HepG2 (cell line): Measurements from ENCODE around the gene MYH7B. TPM values are rescaled to one million over a fixed set of nuclear protein-coding genes. Genes with fewer than 3 reads are reported as not detected.

Source experiments
- ATAC-seq: fragments of 200-7000 bp; cut with Tn5 transposase; 3 replicates; pipeline ENCODE4 v1.9.1; 2020; ENCODE audit warnings: mild to moderate bottlenecking, moderate library complexity
- BruUV-seq: library from RNA; stranded (reverse); fragments of 400-500 nt; replicated peaks from 2 replicates; lab custom pipeline; 2021; lab: Mats Ljungman, UMichigan
- CTCF ChIA-PET: fragments of 300-600 bp; formaldehyde crosslinking; extraction: SDS; loops from one replicate; lab custom pipeline; 2021; ENCODE audit warnings: low total read pairs, inconsistent platforms, low intra/inter-chr PET ratio; lab: Yijun Ruan, JAX
- POLR2A ChIA-PET: fragments of 350-600 bp; sonication (Branson Sonifier 250); formaldehyde crosslinking; loops from one replicate; lab custom pipeline; 2020; ENCODE audit warnings: antibody characterized with exemption, inconsistent platforms; lab: Yijun Ruan, JAX
- DNase-seq: peaks from one replicate; pipeline ENCODE4 v3.0.0-alpha.2; 2015; ENCODE audit warnings: low spot score
- FAIRE-seq: peaks from 3 replicates; lab custom pipeline; 2011; peaks lifted over from hg19 to GRCh38; lab: Jason Lieb, UNC
- H2AFZ ChIP-seq: one replicate; pipeline ENCODE4 v1.6.1; 2011; ENCODE audit warnings: low read length, inconsistent platforms
- H3K27ac ChIP-seq: fragments of 300-600 bp; 3 replicates; pipeline ENCODE4 v1.8.0; 2011; ENCODE audit warnings: mixed run types, mild to moderate bottlenecking, mixed read lengths, low read length, inconsistent platforms; ENCODE audit not compliant: insufficient read depth; ENCODE audit errors: extremely low read length
- H3K27me3 ChIP-seq, 2 experiments: fragments of 200-600 bp in 1 of 2; 2 replicates in 1 of 2; 3 replicates in 1 of 2; pipeline versions ENCODE4 v1.6.0 to v1.8.0; 2011; ENCODE audit warnings: low read length in 2 of 2, mild to moderate bottlenecking in 2 of 2, moderate library complexity in 2 of 2, inconsistent platforms in 1 of 2; ENCODE audit not compliant: insufficient read depth in 2 of 2, control insufficient read depth in 1 of 2
- H3K36me3 ChIP-seq, 2 experiments: fragments of 200-600 bp in 1 of 2; replicated peaks in 1 of 2; 2 replicates in 1 of 2; 3 replicates in 1 of 2; pipeline versions ENCODE4 v1.5.1 to v1.8.0; 2011; ENCODE audit warnings: low read length in 2 of 2, inconsistent platforms in 1 of 2; ENCODE audit not compliant: insufficient read depth in 2 of 2, control insufficient read depth in 1 of 2
- H3K4me1 ChIP-seq: 2 replicates; pipeline ENCODE4 v1.5.1; 2012; ENCODE audit warnings: low read length, inconsistent platforms; ENCODE audit not compliant: insufficient read depth
- H3K4me2 ChIP-seq: 2 replicates; pipeline ENCODE4 v1.6.0; 2011; ENCODE audit warnings: low read depth, low read length, inconsistent platforms
- H3K4me3 ChIP-seq, 3 experiments: fragments of 200-600 bp in 1 of 3; sonication (generic), shearing (Covaris generic) in 1 of 3; replicated peaks in 1 of 3; 2 replicates each; pipeline ENCODE4 v1.5.1; 2011 to 2016; ENCODE audit warnings: low read length in 3 of 3, inconsistent platforms in 2 of 3, low read depth in 2 of 3, mild to moderate bottlenecking in 2 of 3, control low read depth in 1 of 3, mixed read lengths in 1 of 3; ENCODE audit not compliant: insufficient read depth in 1 of 3
- H3K79me2 ChIP-seq: one replicate; pipeline ENCODE4 v1.6.1; 2011; ENCODE audit warnings: low read length, inconsistent platforms; ENCODE audit not compliant: insufficient read depth
- H3K9ac ChIP-seq: 2 replicates; pipeline ENCODE4 v1.6.0; 2011; ENCODE audit warnings: mild to moderate bottlenecking, low read depth, low read length, inconsistent platforms; ENCODE audit not compliant: insufficient read depth
- H3K9me3 ChIP-seq: 2 replicates; pipeline ENCODE4 v1.5.1; 2012; ENCODE audit warnings: mild to moderate bottlenecking, low read length
- H4K20me1 ChIP-seq: 2 replicates; pipeline ENCODE4 v1.6.0; 2011; ENCODE audit warnings: inconsistent platforms, mild to moderate bottlenecking, low read length, moderate library complexity; ENCODE audit not compliant: insufficient read depth
- RBM22 ChIP-seq: fragments of 200-400 bp; formaldehyde crosslinking; optimal IDR thresholded peaks from 2 replicates; pipeline ENCODE3; 2017; ENCODE audit warnings: mild to moderate bottlenecking, low read length, moderate library complexity
- YEATS2 ChIP-seq: sonication (generic); formaldehyde crosslinking; IDR thresholded peaks from 2 replicates; pipeline ENCODE4 v1.4.0; 2020; ENCODE audit warnings: missing genetic modification reagents, borderline replicate concordance
- ZC3H13 ChIP-seq: sonication (generic); formaldehyde crosslinking; IDR thresholded peaks from 2 replicates; pipeline ENCODE4 v1.8.1; 2023; ENCODE audit warnings: mild to moderate bottlenecking, missing genetic modification reagents, moderate library complexity
- WGBS: methylation state at CpG from one replicate; pipeline ENCODE4 v1.1.6; 2017; ENCODE audit warnings: low lambda C conversion rate; 5-methylcytosine and 5-hydroxymethylcytosine counted together
- in situ Hi-C: cut with HindIII; loops from 2 replicates; pipeline ENCODE4 v1.10.0; 2017; ENCODE audit warnings: low pct_unique_long_range_greater_than_20kb; ENCODE audit not compliant: extremely low pct_ligation_motif_present
- intact Hi-C: fragments of 100-400 bp; cut with micrococcal nuclease; formaldehyde crosslinking; loops from one replicate; pipeline ENCODE4 v1.10.0; 2022; ENCODE audit not compliant: unreplicated experiment
- polyA plus RNA-seq, 8 experiments: library from polyadenylated mRNA; depleted of rRNA in 3 of 8; stranded (reverse) in 7 of 8; unstranded in 1 of 8; fragments of >200 nt; fragmentation: Illumina TruSeq in 4 of 8; extraction: Trizol in 4 of 8; gene quantifications; 2 replicates each; pipeline versions ENCODE4 v1.2.1 to v1.2.3, GENCODE V29; 2011 to 2016; ENCODE audit warnings: low read depth in 4 of 8, missing spikeins in 1 of 8, mixed read lengths in 1 of 8; ENCODE audit not compliant: insufficient read depth in 1 of 8
- total RNA-seq, 5 experiments: library from RNA; depleted of rRNA; stranded (reverse); fragments of >200 nt; fragmentation: Illumina TruSeq; extraction: Trizol; gene quantifications; 2 replicates each; pipeline ENCODE4 v1.2.3, GENCODE V29; 2016; ENCODE audit warnings: low read depth in 1 of 5
- TF ChIP-seq, protein P1 (sequence below): sonication (generic); formaldehyde crosslinking; IDR thresholded peaks from 2 replicates; pipeline ENCODE4 v1.4.0; 2020; ENCODE audit warnings: mild to moderate bottlenecking, low read depth, missing genetic modification reagents
- TF ChIP-seq, protein P2 (sequence below): sonication (generic); formaldehyde crosslinking; IDR thresholded peaks from 2 replicates; pipeline ENCODE4 v1.8.0; 2022; ENCODE audit warnings: missing genetic modification reagents, mild to moderate bottlenecking, borderline replicate concordance

The MYH7B gene
- total and polyA plus RNA-seq, 2 of the 13 experiments (the other 11 are each of a cell fraction or from before 2014, with no cell fraction given), result 0.05 to 0.20 TPM

DNA sequence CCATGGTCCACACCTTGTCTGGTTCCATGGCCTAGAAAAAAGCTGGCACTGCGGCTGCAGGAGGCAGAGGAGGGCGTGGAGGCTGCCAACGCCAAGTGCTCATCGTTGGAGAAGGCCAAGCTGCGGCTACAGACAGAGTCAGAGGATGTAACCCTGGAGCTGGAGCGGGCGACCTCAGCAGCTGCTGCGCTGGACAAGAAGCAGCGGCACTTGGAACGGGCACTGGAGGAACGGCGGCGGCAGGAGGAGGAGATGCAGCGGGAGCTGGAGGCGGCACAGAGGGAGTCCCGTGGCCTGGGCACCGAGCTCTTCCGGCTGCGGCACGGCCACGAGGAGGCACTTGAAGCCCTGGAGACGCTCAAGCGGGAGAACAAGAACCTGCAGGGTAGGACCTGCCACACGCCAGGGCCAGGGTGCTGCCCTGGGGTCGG lies 43.4 kb downstream of the MYH7B start (continued):
- TF ChIP-seq, protein P1, sequence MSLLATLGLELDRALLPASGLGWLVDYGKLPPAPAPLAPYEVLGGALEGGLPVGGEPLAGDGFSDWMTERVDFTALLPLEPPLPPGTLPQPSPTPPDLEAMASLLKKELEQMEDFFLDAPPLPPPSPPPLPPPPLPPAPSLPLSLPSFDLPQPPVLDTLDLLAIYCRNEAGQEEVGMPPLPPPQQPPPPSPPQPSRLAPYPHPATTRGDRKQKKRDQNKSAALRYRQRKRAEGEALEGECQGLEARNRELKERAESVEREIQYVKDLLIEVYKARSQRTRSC, result no peak
- TF ChIP-seq YEATS2 (CRISPR knock-in tag), result no peak

DNA sequence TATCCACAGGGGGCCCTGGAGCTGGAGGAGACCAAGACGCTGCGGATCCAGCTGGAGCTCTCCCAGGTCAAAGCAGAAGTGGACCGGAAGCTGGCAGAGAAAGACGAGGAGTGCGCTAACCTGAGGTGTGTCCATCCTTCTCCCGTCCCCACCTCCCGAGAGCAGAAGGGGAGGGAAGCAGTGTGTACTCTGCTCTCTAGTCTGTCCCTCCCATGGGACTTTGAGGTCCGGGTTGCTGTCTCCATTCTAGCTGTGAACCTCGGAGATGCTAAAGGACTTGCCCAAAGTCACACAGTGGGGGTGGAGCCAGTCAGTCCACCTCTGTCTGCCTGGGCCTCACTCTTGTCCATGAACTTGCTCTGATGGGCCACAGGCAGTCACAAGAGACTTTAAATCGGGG lies 44.1 kb downstream of the MYH7B start:
- Histone ChIP-seq H3K4me3 (no peak overlapping the region), H4K20me1 (no peaks in the 10 kb centered on the region; the same call in 1 of the 2 replicates), H3K27me3 (no peaks in the 10 kb centered on the region), H3K9me3 (no peaks in the 10 kb centered on the region), H3K79me2 (no peaks in the 10 kb centered on the region)
- POLR2A ChIA-PET, result interaction anchor here (1.1 to 2.1 kb wide), 2 partner anchors 44 to 45 kb away, joined by 3 to 9 read pairs; partner anchors contain the start of genes GSS and MYH7B
- FAIRE-seq (no peak), ATAC-seq (no peak)
- TF ChIP-seq RBM22 (peak; percentile 69), ZC3H13 (CRISPR knock-in tag) (no peak)
- TF ChIP-seq, protein P2, sequence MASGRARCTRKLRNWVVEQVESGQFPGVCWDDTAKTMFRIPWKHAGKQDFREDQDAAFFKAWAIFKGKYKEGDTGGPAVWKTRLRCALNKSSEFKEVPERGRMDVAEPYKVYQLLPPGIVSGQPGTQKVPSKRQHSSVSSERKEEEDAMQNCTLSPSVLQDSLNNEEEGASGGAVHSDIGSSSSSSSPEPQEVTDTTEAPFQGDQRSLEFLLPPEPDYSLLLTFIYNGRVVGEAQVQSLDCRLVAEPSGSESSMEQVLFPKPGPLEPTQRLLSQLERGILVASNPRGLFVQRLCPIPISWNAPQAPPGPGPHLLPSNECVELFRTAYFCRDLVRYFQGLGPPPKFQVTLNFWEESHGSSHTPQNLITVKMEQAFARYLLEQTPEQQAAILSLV (CRISPR knock-in tag), result no peak
- TF ChIP-seq, all 625 proteins: peak for 1
- Histone ChIP-seq H2AFZ (no peak overlapping the region), H3K36me3 (peaks cover 53 to 68% of the 10 kb centered on the region in 2 experiments), H3K9ac (no peak overlapping the region), H3K4me2 (no peak overlapping the region), H3K27ac (no peak overlapping the region), H3K4me1 (peaks cover 18% of the 10 kb centered on the region)
- no TSS peak for BruUV-seq
- DNase-seq, result no peak
- in situ Hi-C loops (no loop called here), intact Hi-C loops (no loop called here)
- 86% methylated on average over 10 of the region's 10 CpGs for WGBS
- CTCF ChIA-PET, result no interaction called here
